GM12873 (cell line): ENCODE data around the gene ING4.

ENCODE experiments used
- CTCF ChIP-seq: IDR thresholded peaks from 2 replicates; pipeline ENCODE4 v1.5.1; 2012; ENCODE audit warnings: low read depth, mild to moderate bottlenecking, moderate library complexity, low read length, control low read depth; ENCODE audit not compliant: insufficient read depth; ENCODE audit errors: missing control alignments

The ING4 gene

DNA sequence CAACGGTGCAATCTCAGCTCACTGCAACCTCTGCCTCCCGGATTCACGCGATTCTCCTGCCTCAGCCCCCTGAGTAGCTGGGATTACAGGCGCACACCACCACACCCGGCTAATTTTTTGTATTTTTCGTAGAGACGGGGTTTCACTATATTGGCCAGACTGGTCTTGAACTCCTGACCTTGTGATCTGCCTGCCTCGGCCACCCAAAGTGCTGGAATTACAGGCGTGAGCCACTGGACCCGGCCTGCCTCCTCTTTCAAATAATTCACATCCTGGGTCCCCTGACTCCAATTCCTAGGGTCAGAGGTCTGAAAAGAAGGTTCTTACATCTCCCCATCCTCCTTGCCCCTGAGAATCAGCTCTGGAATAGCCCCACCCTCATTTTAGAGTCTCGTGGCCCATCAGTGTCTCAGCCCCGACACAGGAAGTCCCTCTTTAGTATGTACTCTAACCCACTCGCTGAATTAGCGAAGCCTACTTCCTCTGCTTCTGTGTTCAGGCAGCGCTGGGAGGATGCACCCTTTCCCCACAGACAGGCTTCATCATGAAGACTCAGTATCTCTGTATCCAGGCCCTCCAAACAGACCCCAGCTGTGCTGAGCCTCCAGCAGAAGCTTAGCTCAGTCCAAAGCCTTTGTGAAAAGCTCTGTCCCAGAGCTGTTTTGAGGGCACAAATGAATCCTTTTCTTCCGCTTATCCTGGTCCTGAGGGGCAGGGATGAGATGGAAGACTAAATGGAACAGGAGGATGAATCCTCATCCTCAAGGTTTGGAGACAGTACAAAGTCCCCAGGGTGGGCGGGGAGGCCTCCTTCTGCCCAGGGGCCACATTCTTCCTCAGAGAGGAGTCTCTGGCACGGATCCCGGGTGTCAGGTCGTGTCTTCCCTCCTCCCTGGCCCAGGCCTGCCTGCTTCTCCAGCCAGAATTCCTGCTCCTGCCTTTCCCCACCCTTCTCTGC is 30.6 kb downstream of the ING4 start:
- no peak for TF ChIP-seq CTCF

DNA sequence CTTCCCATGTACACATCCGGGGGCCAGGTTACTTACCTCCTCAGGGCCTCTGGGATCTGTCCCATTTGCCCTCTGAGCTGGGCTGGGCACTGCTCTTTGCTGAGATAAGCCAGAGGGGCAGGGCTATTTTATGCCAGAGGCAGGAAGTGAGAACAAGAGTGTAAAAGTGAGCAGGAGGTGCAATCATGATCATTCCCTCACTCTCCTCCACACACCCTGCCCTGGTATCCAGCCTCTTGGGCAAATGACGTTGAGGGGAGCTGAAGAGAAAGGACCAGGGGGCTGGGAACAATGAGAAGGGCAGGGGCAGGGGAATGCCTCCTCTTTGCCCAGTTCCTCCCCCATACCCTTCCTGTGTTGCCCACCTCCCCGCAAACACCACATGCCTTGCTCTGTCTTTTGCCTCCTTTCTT is 31.4 kb downstream of the ING4 start:
- TF ChIP-seq CTCF = no peak

DNA sequence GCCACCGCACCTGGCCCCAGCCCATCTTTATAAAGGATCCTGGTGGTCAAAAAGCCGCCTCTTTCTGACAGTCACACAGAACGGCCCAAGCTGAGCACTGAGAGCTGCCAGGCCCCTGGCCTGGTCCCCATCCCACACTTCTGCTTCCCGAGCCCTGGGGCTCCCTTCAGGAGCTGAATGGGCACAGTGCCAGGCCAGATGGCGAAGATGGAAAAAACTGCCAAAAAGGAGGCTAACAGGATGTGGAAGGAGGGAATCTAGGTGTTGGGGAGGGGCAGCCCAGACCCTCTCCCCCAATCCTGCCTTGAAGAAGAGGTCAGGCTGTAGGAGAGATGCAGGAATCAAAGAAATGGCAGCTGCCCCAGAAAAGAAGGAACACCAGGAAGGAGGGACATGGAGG is 32.2 kb downstream of the ING4 start:
- no peak for TF ChIP-seq CTCF

DNA sequence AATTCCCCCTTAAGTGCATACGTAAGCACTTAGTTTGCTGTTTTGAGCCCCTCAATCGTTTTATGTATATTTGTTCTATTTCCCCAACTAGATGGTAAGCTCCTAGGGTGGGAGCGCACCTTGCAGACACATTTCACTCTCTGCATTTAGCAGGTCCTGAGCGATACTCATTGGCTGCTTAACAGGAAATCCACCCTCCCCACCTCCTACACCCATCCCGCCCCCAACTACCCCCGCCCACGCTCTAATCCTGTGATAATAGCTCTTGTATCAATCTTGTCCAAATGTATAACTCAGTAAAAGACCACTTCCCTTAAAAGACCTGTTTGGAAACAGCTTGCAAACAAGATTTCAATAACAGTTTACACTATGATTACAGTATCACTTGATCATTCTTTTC is 35.3 kb downstream of the ING4 start:
- no peak for TF ChIP-seq CTCF

DNA sequence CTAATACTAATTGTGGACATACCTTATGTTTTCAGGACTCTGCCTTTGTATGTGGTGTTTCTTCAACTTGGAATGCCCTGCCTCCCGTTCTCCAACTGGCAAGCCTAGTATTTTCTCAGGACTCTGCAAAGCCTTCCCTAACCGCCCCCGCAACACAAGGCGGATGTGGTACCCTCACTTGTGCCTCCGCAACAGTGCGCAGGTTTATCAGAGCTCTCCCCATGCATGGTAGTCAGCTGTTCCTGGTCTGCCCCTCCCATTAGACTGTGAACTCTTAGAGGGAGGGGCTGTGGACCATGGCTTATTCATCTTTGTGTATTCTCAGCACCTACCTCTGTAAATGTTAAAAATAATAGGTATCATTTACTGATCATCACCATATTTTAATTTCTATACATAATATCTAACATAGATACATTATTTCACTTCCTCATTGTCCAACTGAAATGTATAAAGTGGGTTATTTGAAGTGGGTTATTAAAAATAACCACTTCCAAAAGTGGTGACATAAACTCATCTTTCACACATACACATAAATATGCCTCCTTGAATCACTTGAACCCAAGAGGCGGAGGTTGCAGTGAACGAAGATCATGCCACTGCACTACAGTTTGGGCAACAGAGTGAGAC is 36.1 kb downstream of the ING4 start:
- no peak for TF ChIP-seq CTCF

- no peak for TF ChIP-seq CTCF
These were observed 42.0 kb downstream of the ING4 start for GRCh38 chr12:6620885-6621274.

DNA sequence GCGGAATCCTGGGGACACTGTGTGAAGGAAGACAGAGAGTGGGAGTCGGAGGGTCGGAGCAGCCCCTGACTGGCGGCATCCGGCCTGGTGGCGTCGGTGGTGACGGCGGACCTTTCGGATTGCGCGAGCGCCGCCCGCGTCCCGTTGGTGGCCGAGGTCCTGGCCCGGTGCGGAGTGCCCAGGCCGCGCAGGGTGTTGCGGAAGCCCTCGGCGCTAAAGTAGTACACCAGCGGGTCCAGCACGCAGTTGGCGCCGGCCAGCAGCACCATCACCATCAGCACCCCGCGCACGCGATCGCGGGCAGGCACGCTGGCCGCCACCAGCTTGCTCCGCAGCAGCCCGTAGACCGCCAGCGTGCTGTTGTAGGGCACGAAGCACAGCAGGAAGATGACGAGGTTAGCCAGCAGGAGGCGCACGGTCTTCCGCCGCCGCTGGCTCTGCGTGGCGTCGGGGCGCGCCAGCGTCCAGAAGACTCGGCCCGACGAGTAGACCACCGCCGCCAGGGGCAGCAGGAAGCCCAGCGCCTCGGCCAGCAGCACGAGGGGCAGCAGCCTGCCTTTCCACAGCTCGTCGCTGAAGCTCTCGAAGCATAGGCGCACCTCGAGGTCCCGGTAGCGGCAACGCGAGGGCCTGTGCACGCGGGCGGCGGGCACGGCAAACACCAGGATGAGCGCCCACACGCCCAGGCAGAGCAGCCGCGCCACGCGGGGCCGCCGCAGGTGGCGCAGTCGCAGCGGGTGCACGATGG is 42.6 kb downstream of the ING4 start:
- TF ChIP-seq CTCF = peak; percentile 26
